ENCODE results near the gene SH3BP5. TPM values are rescaled to one million over a fixed set of nuclear protein-coding genes. Genes with fewer than 3 reads are reported as not detected.

SH3BP5 gene
- polyA plus RNA-seq, 1 of the 3 experiments (the other 2 are of a cell fraction), result 29.5 TPM

DNA sequence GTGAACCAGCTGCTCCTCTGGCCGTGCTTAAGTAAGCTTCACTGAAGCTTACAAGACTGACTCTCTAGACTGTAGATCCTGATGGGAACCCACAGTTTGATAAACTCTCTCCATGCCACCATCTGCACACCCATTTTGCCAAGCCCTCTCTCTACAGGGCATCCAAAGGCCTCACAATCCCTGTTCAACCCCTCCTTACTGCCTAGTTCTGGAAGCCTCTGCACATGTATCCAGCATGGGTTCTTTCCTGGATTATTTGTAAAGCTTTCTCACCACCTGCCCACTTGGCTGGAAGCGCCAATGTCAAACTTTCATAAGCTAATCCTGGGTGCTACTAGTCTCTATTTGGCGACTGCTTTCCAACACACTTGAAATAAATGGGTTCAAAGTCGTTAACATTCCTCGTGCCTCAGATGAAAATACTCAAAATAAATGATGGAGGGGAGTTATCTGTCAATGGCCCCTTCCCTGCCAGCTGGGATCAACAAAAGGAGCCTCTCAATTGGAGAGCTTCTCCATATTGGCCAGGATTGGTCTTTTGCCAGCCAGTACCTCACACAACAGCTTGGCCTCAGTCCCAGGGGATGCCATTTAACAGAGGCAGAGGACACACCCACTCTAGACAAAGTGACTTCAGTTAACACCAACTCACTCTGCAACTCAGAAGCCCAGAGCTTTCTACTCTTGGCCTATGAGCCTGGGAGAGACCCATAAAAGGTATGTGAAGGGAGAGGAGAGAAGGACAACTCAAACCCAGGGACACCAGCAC lies 48.1 kb downstream of the SH3BP5 start:
- no peaks in the 10 kb centered on the region for H3K9me2 ChIP-seq
- H2AFZ ChIP-seq (ENCODE audit: low read depth), result no peak overlapping the region
- no peaks in the 10 kb centered on the region for H3F3A ChIP-seq (replicated peaks; ENCODE audit: insufficient read depth)
- ChIA-PET CTCF (interaction anchor here (0.6 to 7.4 kb wide), 3 partner anchors 17 to 177 kb away, joined by 3 to 36 read pairs (median 4); no protein-coding TSS in a partner anchor), POLR2A (no interaction called here)
- H3K4me3 ChIP-seq (ENCODE audit: low read depth in 2 of 2, low read length in 1 of 2), result no peak overlapping the region
- TF ChIP-seq JUND (IDR thresholded peaks at IDR 0.05) (no peak), NFIC (IDR thresholded peaks at IDR 0.05; ENCODE audit: borderline replicate concordance) (peak; percentile 44)
- TF ChIP-seq, protein P1, sequence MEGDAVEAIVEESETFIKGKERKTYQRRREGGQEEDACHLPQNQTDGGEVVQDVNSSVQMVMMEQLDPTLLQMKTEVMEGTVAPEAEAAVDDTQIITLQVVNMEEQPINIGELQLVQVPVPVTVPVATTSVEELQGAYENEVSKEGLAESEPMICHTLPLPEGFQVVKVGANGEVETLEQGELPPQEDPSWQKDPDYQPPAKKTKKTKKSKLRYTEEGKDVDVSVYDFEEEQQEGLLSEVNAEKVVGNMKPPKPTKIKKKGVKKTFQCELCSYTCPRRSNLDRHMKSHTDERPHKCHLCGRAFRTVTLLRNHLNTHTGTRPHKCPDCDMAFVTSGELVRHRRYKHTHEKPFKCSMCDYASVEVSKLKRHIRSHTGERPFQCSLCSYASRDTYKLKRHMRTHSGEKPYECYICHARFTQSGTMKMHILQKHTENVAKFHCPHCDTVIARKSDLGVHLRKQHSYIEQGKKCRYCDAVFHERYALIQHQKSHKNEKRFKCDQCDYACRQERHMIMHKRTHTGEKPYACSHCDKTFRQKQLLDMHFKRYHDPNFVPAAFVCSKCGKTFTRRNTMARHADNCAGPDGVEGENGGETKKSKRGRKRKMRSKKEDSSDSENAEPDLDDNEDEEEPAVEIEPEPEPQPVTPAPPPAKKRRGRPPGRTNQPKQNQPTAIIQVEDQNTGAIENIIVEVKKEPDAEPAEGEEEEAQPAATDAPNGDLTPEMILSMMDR (IDR thresholded peaks at IDR 0.05), result no peak
- no peak for DNase-seq
- H3K4me2 ChIP-seq, result no peak overlapping the region
- H3K36me3 ChIP-seq (replicated peaks in 1 of 2; ENCODE audit: control insufficient read depth in 1 of 2, insufficient read depth in 2 of 2, low read length in 1 of 2), result no peaks in the 10 kb centered on the region
- no peaks in the 10 kb centered on the region for H3K27me3 ChIP-seq (ENCODE audit: insufficient read depth)
- peaks cover 3 to 5% of the 10 kb centered on the region in 2 experiments; a peak in 2 of 4 replicates for H3K4me1 ChIP-seq (ENCODE audit: control insufficient read depth in 1 of 2, insufficient read depth in 2 of 2, low read depth in 1 of 2, low read length in 1 of 2)
- H3K79me2 ChIP-seq (ENCODE audit: insufficient read depth), result 0 out of 2 replicates have a peak, but pooled peaks cover 4% of the 10 kb centered on the region
- 95% methylated on average over 5 of the region's 5 CpGs for WGBS (ENCODE audit: low lambda C conversion rate)
- H3K27ac ChIP-seq (ENCODE audit: low read depth in 2 of 2, low read length in 1 of 2), result no peak overlapping the region
- H3K9ac ChIP-seq, result no peak overlapping the region
- no peaks in the 10 kb centered on the region for H3K9me3 ChIP-seq
- H4K20me1 ChIP-seq (ENCODE audit: insufficient read depth), result no peaks in the 10 kb centered on the region

DNA sequence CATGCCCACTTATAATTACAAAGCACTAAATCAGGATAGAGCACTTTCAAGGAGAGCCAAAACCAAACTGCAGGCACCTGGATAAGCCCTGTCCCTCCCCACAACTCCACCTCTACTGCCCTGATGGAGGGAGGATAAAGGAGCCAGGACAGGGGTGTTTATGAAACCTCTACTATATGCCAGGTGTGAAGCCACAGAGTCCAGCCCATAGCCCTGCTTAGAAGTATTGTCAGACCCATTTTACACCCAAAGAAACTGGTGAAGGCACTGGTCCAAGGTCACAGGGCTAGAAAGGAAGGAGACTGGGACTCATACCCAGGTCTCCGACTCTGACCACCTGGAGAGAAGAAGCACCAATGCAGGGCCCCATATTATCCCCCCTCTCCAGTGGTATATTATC lies 48.7 kb downstream of the SH3BP5 start:
- Histone ChIP-seq H3F3A (replicated peaks; ENCODE audit: insufficient read depth) (no peaks in the 10 kb centered on the region), H3K4me3 (ENCODE audit: low read depth in 2 of 2, low read length in 1 of 2) (no peak overlapping the region), H3K27me3 (ENCODE audit: insufficient read depth) (no peaks in the 10 kb centered on the region), H2AFZ (ENCODE audit: low read depth) (no peak overlapping the region), H3K79me2 (ENCODE audit: insufficient read depth) (0 out of 2 replicates have a peak, but pooled peaks cover 4% of the 10 kb centered on the region), H3K27ac (ENCODE audit: low read depth in 2 of 2, low read length in 1 of 2) (no peak overlapping the region), H3K9me3 (no peaks in the 10 kb centered on the region), H3K9me2 (no peaks in the 10 kb centered on the region), H3K4me2 (no peak overlapping the region), H3K4me1 (ENCODE audit: control insufficient read depth in 1 of 2, insufficient read depth in 2 of 2, low read depth in 1 of 2, low read length in 1 of 2) (peaks cover 3 to 5% of the 10 kb centered on the region in 2 experiments; a peak in 2 of 4 replicates), H3K9ac (no peak overlapping the region), H4K20me1 (ENCODE audit: insufficient read depth) (no peaks in the 10 kb centered on the region), H3K36me3 (replicated peaks in 1 of 2; ENCODE audit: control insufficient read depth in 1 of 2, insufficient read depth in 2 of 2, low read length in 1 of 2) (no peaks in the 10 kb centered on the region)
- WGBS (ENCODE audit: low lambda C conversion rate), result 100% methylated on average over 1 of the region's 1 CpG
- TF ChIP-seq MEF2A (IDR thresholded peaks at IDR 0.05; ENCODE audit: borderline replicate concordance, low read depth), result no peak
- TF ChIP-seq, protein P2, sequence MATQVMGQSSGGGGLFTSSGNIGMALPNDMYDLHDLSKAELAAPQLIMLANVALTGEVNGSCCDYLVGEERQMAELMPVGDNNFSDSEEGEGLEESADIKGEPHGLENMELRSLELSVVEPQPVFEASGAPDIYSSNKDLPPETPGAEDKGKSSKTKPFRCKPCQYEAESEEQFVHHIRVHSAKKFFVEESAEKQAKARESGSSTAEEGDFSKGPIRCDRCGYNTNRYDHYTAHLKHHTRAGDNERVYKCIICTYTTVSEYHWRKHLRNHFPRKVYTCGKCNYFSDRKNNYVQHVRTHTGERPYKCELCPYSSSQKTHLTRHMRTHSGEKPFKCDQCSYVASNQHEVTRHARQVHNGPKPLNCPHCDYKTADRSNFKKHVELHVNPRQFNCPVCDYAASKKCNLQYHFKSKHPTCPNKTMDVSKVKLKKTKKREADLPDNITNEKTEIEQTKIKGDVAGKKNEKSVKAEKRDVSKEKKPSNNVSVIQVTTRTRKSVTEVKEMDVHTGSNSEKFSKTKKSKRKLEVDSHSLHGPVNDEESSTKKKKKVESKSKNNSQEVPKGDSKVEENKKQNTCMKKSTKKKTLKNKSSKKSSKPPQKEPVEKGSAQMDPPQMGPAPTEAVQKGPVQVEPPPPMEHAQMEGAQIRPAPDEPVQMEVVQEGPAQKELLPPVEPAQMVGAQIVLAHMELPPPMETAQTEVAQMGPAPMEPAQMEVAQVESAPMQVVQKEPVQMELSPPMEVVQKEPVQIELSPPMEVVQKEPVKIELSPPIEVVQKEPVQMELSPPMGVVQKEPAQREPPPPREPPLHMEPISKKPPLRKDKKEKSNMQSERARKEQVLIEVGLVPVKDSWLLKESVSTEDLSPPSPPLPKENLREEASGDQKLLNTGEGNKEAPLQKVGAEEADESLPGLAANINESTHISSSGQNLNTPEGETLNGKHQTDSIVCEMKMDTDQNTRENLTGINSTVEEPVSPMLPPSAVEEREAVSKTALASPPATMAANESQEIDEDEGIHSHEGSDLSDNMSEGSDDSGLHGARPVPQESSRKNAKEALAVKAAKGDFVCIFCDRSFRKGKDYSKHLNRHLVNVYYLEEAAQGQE (IDR thresholded peaks at IDR 0.05; ENCODE audit: low read depth, low read length), result no peak
- no peak for TF ChIP-seq EZH2phosphoT487 (IDR thresholded peaks at IDR 0.05; ENCODE audit: borderline replicate concordance, low read depth)
- TF ChIP-seq RAD21 (IDR thresholded peaks at IDR 0.05; ENCODE audit: low read length), result no peak
- TF ChIP-seq, protein P3, sequence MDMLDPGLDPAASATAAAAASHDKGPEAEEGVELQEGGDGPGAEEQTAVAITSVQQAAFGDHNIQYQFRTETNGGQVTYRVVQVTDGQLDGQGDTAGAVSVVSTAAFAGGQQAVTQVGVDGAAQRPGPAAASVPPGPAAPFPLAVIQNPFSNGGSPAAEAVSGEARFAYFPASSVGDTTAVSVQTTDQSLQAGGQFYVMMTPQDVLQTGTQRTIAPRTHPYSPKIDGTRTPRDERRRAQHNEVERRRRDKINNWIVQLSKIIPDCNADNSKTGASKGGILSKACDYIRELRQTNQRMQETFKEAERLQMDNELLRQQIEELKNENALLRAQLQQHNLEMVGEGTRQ (IDR thresholded peaks at IDR 0.05; ENCODE audit: borderline replicate concordance, low read depth, low read length), result no peak
- TF ChIP-seq, protein P4, sequence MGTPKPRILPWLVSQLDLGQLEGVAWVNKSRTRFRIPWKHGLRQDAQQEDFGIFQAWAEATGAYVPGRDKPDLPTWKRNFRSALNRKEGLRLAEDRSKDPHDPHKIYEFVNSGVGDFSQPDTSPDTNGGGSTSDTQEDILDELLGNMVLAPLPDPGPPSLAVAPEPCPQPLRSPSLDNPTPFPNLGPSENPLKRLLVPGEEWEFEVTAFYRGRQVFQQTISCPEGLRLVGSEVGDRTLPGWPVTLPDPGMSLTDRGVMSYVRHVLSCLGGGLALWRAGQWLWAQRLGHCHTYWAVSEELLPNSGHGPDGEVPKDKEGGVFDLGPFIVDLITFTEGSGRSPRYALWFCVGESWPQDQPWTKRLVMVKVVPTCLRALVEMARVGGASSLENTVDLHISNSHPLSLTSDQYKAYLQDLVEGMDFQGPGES (IDR thresholded peaks at IDR 0.05; ENCODE audit: low read depth, low read length), result no peak
- TF ChIP-seq, protein P5, sequence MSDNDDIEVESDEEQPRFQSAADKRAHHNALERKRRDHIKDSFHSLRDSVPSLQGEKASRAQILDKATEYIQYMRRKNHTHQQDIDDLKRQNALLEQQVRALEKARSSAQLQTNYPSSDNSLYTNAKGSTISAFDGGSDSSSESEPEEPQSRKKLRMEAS (IDR thresholded peaks at IDR 0.05; ENCODE audit: low read depth), result no peak
- TF ChIP-seq EP300 (IDR thresholded peaks at IDR 0.05; ENCODE audit: borderline replicate concordance in 1 of 2, low read depth in 1 of 2, low read length in 1 of 2), result no peak
- TF ChIP-seq CHD2 (IDR thresholded peaks at IDR 0.05; ENCODE audit: low read length, partially characterized antibody), result no peak
- no peak for TF ChIP-seq TEAD4 (IDR thresholded peaks at IDR 0.05; ENCODE audit: borderline replicate concordance, insufficient read depth)
- TF ChIP-seq JUND (IDR thresholded peaks at IDR 0.05), result no peak
- no peak for TF ChIP-seq MXI1 (IDR thresholded peaks at IDR 0.05; ENCODE audit: low read depth, low read length)
- TF ChIP-seq, protein P1 (IDR thresholded peaks at IDR 0.05), result no peak
- no peak for DNase-seq
- ChIA-PET POLR2A (no interaction called here), CTCF (interaction anchor here (1.0 to 7.4 kb wide), 2 partner anchors 16 to 81 kb away, joined by 4 to 36 read pairs; no protein-coding TSS in a partner anchor)
